Hepatocyte (in vitro differentiated cells): ENCODE data around the gene HOOK1.
"Not testable (repeated sequence)": the region's sequence is repeated elsewhere in the genome, so short reads cannot be mapped to it uniquely, and the experiment has no call there.

Source experiments
- CTCF ChIP-seq: fragments of 200-600 bp; sonication (generic); IDR thresholded peaks from 2 replicates; pipeline ENCODE4 v1.5.1; 2016; ENCODE audit warnings: antibody characterized with exemption, mild to moderate bottlenecking; ENCODE audit not compliant: poor library complexity
- EZH2 ChIP-seq: fragments of 200-600 bp; sonication (generic); IDR thresholded peaks from 2 replicates; pipeline ENCODE4 v1.6.1; 2016; ENCODE audit warnings: antibody characterized with exemption, mild to moderate bottlenecking, borderline replicate concordance
- EZH2phosphoT487 ChIP-seq: fragments of 200-600 bp; sonication (generic); IDR thresholded peaks from one replicate; pipeline ENCODE4 v1.6.1; 2018; ENCODE audit warnings: antibody characterized with exemption, mild to moderate bottlenecking, low read depth, moderate library complexity; ENCODE audit not compliant: unreplicated experiment, severe bottlenecking

- TF ChIP-seq CTCF, EZH2phosphoT487, EZH2: not testable (repeated sequence)
These were observed 23.1 kb downstream of the HOOK1 start for GRCh38 chr1:59837857-59838256.
